Measurements from ENCODE around the gene CSPG4. TPM values are rescaled to one million over a fixed set of nuclear protein-coding genes. Genes with fewer than 3 reads are reported as not detected.
"Not testable (repeated sequence)": the region's sequence is repeated elsewhere in the genome, so short reads cannot be mapped to it uniquely, and the experiment has no call there.

Gene CSPG4
- total RNA-seq, 2 donors from 2014 or later: 32.6 to 55.6 TPM

DNA sequence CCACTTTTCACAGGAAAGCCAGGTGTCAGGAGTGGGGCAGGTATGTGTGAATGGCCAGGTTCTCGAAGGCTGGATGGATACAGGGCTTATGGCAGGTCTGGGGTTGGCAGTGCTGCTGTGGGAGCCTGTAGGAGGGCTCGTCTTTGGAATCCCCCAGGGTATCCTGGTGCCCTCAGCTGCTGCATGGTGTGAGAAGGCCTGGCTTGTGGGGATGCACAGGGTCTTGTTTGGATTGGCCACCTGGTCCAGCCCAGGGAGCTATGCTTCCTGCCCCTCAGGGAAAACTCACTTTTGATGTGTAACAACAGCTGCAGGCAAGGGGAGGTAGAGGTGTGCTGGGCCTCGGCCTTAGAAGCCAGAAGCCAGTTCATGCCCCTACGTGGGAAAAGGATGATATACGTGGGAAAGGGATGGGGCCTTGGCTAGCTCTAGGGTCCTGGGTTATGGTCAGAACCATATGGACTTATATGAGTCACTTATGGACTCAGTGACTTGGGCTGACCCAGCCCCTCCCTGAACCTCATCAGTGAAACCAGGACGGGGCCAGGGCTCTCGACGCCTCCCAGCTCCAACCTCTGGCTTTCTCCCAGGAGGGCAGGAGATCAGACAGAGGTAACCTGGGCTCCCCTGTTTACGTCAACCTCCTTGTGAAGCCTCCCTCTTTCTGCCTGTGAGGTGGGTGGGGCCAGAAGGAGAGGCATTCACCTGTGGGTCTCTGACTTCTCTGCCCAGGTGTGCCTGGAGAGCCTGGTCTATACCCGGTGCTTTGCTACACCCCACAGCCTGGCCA, 37.8 kb upstream of the CSPG4 start:
- Histone ChIP-seq H3K27me3 (no peaks in the 10 kb centered on the region), H3K9me3 (no peaks in the 10 kb centered on the region), H3K36me3 (no peaks in the 10 kb centered on the region), H3K4me3 (no peak overlapping the region), H3K4me1 (no peaks in the 10 kb centered on the region), H3K27ac (no peak overlapping the region)
- TF ChIP-seq, protein P1, sequence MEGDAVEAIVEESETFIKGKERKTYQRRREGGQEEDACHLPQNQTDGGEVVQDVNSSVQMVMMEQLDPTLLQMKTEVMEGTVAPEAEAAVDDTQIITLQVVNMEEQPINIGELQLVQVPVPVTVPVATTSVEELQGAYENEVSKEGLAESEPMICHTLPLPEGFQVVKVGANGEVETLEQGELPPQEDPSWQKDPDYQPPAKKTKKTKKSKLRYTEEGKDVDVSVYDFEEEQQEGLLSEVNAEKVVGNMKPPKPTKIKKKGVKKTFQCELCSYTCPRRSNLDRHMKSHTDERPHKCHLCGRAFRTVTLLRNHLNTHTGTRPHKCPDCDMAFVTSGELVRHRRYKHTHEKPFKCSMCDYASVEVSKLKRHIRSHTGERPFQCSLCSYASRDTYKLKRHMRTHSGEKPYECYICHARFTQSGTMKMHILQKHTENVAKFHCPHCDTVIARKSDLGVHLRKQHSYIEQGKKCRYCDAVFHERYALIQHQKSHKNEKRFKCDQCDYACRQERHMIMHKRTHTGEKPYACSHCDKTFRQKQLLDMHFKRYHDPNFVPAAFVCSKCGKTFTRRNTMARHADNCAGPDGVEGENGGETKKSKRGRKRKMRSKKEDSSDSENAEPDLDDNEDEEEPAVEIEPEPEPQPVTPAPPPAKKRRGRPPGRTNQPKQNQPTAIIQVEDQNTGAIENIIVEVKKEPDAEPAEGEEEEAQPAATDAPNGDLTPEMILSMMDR (IDR thresholded peaks at IDR 0.05): no peak
- DNase-seq (ENCODE audit: low spot score): no peak

DNA sequence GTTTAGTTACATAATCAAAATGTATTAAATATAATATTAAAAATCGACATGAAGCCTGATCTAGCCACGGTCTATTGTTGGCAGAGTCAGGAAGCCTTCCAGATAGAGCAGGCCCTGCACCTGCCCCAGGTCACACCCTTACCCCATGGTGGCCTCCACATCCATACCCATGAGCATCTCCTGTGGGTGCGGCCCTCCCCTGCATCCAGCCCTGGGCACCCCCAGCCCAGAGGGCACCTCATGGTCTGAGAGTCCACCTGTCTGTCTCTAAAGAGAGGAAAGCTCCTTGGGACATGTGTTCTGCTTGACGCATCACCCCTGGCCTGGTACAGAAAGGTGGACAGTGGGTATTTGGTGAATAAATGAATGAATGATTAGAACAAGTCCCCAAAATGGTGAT, 37.2 kb upstream of the CSPG4 start:
- TF ChIP-seq, protein P1 (IDR thresholded peaks at IDR 0.05): no peak
- no peaks in the 10 kb centered on the region for H3K27me3 ChIP-seq
- H3K4me1 ChIP-seq: no peaks in the 10 kb centered on the region
- no peak overlapping the region for H3K4me3 ChIP-seq
- H3K36me3 ChIP-seq: no peaks in the 10 kb centered on the region
- H3K9me3 ChIP-seq: no peaks in the 10 kb centered on the region
- no peak for DNase-seq (ENCODE audit: low spot score)
- H3K27ac ChIP-seq: no peak overlapping the region

DNA sequence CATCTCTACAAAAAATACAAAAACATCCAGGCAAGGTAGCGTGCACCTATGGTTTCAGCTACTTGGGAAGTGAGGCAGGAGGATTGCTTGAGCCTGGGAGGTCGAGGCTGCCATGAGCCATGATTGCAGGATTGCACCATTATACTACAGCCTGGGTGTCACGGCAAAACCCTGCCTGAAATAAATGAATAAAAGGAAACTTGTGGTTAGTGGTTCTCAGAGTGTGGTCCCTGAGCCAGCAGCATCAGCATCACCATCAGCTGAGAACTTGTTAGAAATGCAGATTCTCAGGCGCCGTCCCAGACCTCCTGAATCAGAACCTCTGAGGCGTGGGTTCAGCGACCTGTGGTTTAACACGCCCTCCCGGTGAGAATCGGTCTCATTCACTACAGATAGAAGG, 36.2 kb upstream of the CSPG4 start:
- H3K4me1 ChIP-seq: not testable (repeated sequence)

DNA sequence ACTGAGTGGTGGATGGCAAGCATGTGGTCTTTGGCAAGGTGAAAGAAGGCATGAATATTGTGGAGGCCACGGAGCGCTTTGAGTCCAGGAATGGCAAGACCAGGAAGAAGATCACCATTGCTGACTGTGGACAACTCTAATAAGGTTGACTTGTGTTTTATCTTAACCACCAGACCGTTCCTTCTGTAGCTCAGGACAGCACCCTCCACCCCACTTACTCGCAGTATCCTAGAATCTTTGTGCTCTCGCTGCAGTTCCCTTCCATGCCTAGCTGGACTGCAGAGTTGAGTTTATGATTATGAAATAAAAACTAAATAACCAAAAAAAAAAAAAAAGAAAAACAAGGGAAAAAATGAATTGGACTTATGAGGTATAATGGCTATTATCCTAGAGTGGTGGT, 34.5 kb upstream of the CSPG4 start:
- not testable (repeated sequence) for H3K4me3 ChIP-seq; H3K36me3 ChIP-seq; DNase-seq (ENCODE audit: low spot score); H3K27ac ChIP-seq; H3K9me3 ChIP-seq; H3K4me1 ChIP-seq; H3K27me3 ChIP-seq

More for the DNA sequence above, 36.2 kb upstream of the CSPG4 start:
- H3K4me3 ChIP-seq; H3K27me3 ChIP-seq; H3K36me3 ChIP-seq; H3K27ac ChIP-seq; DNase-seq (ENCODE audit: low spot score); H3K9me3 ChIP-seq: not testable (repeated sequence)

DNA sequence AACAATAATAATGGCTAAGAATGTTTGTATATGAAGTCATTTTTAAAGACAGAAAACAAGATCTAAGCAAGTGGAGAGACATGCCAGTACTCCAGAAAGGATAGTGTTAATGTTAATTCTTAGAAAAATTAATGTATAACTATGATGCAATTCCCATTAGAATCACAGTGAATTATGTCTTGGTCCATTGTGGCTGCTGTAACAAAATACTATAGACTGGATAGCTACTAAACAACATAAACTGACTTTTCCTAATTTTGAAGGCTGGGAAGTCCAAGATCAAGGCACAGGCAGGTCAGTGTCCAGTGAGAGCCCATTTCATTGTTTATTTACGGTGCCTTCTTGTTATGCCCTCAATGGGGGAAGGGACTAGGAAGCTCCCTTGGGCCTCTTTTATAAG, 32.7 kb upstream of the CSPG4 start:
- TF ChIP-seq, protein P1 (IDR thresholded peaks at IDR 0.05): no peak
- no peaks in the 10 kb centered on the region for H3K4me1 ChIP-seq
- no peak overlapping the region for H3K27ac ChIP-seq
- no peak for DNase-seq (ENCODE audit: low spot score)
- no peaks in the 10 kb centered on the region for H3K36me3 ChIP-seq
- H3K9me3 ChIP-seq: no peaks in the 10 kb centered on the region
- no peak overlapping the region for H3K4me3 ChIP-seq
- no peaks in the 10 kb centered on the region for H3K27me3 ChIP-seq

DNA sequence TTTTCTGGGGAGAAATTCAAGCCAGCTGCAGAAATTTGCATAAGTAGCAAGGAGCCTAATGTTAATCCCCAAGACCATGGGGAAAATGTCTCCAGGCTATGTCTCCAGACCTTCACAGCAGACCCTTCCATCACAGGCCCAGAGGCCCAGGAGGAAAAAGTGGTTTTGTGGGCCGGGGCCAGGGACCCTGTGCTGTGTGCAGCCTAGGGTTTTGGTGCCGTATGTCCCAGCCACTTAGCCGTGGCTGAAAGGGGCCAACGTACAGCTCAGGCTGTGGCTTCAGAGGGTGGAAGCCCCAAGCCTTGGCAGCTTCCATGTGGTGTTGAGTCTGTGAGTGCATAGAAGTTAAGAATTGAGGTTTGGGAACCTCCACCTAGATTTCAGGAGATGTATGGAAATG, 29.7 kb upstream of the CSPG4 start:
- not testable (repeated sequence) for H3K4me3 ChIP-seq; H3K27me3 ChIP-seq; H3K9me3 ChIP-seq; DNase-seq (ENCODE audit: low spot score); H3K27ac ChIP-seq; H3K36me3 ChIP-seq
- H3K4me1 ChIP-seq: peaks cover 0 to 16% of the 10 kb centered on the region in 2 donors

DNA sequence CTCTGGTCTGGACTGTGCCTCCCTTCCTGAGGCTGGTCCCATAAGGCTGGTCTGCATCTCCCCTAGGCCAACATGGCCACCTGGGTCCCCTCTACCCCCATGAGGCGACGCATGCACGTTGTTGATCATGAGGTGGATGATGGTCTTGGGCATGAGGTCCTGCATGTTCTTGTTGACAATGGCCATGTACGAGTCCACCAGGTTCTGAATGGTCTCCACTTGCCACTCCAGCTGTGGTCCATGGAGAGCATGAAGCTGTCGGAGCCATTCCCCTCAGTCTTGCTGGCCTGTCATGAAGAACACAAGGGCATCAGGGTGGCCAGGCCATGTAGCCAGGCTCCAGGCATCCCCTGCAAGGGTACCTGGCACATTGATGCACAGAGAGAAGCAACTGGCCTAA, 27.1 kb upstream of the CSPG4 start:
- no peak overlapping the region for H3K27ac ChIP-seq
- H3K4me3 ChIP-seq: no peak overlapping the region
- H3K4me1 ChIP-seq: peaks cover 0 to 18% of the 10 kb centered on the region in 2 donors
- H3K9me3 ChIP-seq: no peaks in the 10 kb centered on the region
- H3K27me3 ChIP-seq: no peaks in the 10 kb centered on the region
- TF ChIP-seq, protein P1 (IDR thresholded peaks at IDR 0.05): no peak
- no peak for DNase-seq (ENCODE audit: low spot score)
- no peaks in the 10 kb centered on the region for H3K36me3 ChIP-seq

All from right atrium auricular region (tissue), 2 donors.